SK-N-MC (cell line): ENCODE measurements around the gene DCDC2.

Source experiments
- FOXP2 ChIP-seq: optimal IDR thresholded peaks from 2 replicates; pipeline ENCODE3; 2011; ENCODE audit warnings: mild to moderate bottlenecking, moderate library complexity; ENCODE audit not compliant: insufficient read depth; ENCODE audit errors: extremely low read length, control extremely low read depth
- POLR2AphosphoS5 ChIP-seq: IDR thresholded peaks from 2 replicates; pipeline ENCODE4 v1.6.1; 2012; ENCODE audit warnings: mild to moderate bottlenecking, low read depth, low read length, borderline replicate concordance

DNA sequence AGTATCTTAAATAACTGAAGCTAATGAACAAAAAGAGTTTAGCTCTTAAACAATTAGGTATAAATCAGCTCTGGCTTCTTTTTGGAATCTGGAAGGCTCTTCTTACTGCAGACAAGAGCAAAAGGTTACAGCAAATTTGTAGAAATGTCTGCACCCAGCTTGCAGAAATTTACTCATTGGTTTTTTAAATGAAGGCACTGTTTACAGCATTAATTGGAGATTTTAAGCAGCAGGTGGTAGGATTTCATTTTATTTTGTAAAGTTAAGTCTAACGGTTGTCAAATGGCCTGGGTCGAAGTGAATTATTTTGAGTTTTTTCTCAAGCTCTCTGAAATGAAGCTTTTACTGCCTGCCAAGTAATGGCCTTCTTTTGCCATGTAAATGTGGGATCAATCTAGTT, 129.7 kb downstream of the DCDC2 start:
- TF ChIP-seq FOXP2 (no peak), POLR2AphosphoS5 (no peak)
